ENCODE data around the gene MPND.

Gene MPND

GRCh38 chr19:4403005-4403761, 59.8 kb downstream of the MPND start:
- no peak for DNase-seq (ENCODE audit: low read depth)

DNA sequence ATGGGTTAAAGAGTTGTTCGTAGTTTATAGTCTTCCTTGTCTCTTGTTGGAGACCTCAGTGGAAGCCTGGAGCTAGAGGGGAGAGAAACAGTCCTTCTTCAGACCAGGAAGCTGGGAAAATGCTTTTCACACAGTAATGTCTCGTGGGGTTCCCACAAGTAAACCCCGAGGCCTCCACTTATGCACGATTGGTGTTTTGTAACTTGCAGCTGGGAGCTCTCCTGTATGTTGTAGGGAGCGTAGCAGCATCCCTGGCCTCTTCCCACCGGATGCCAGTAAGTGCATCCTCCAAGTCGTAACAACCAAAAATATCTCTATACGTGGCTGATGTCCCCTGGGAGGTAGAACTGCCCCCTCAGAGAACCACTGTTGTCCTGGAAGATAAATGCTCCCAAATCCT, 62.6 kb downstream of the MPND start:
- DNase-seq (ENCODE audit: low read depth), result no peak

DNA sequence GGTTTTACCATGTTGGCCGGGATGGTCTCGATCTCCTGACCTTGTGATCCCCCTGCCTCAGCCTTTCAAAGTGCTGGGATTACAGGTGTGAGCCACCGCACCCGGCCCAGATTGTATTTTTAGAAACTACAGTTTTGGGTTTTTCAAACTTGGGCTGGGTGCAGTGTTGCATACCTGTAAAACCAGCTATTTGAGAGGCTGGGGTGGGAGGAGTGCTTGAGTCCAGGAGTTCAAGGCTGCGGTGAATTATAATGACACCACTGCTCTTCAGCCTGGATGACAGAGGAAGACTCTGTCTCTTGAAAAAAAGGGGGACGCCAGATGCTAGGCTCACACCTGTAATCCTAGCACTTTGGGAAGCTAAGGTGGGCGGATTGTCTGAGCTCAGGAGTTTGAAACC, 63.3 kb downstream of the MPND start:
- DNase-seq (ENCODE audit: low read depth), result no peak

DNA sequence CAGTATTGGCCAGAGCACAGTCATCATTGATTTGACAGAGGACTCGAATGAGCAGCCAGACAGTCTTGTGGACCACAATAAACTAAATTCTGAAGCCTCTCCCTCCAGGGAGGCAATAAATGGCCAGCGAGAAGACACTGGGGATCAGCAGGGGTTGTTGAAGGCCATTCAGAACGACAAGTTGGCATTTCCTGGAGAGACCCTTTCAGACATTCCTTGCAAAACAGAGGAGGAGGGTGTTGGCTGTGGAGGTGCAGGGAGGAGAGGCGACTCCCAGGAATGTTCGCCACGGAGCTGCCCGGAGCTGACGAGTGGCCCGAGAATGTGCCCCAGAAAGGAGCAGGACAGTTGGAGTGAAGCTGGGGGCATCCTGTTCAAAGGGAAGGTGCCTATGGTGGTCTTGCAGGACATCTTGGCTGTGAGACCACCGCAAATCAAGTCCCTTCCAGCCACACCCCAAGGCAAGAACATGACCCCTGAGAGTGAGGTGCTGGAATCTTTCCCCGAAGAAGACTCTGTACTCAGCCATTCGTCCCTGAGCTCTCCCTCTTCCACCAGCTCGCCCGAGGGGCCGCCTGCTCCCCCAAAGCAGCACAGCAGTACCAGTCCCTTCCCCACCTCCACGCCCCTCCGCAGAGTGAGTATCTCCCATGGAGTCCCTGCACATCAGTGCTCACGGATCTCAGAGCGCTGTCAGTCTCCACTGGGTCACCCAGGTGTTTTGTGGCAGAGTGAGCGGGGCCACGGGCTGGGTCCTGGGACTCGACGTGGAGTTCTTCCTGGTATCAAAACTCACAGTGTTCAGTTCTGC, 66.0 kb downstream of the MPND start:
- DNase-seq (ENCODE audit: low read depth), result no peak
